ENCODE data around the gene RBMS1. TPM values are rescaled to one million over a fixed set of nuclear protein-coding genes. Genes with fewer than 3 reads are reported as not detected.
"Not testable (repeated sequence)": the region's sequence is repeated elsewhere in the genome, so short reads cannot be mapped to it uniquely, and the experiment has no call there.

Gene RBMS1
- total RNA-seq, 5 donors from 2014 or later (not counting 1 experiment from before 2014, with no cell fraction given), result 94.2 to 137 (median 105) TPM

GRCh38 chr2:160368988-160369930 is 124.3 kb downstream of the RBMS1 start:
- Mint-ChIP-seq H3K36me3 (peaks cover 27% of the 10 kb centered on the region), H3K9me3 (no peaks in the 10 kb centered on the region), H3K4me3 (peak overlapping the region in 1 of 3 donors; percentile 57), H3K27me3 (no peaks in the 10 kb centered on the region), H3K27ac (peak overlapping the region in 1 of 2 donors; percentile 64), H3K4me1 (peaks cover 84 to 93% (median 91%) of the 10 kb centered on the region in 3 donors)
- H3K4me1 ChIP-seq (ENCODE audit: control insufficient read depth in 1 of 2, extremely low read depth in 1 of 2, insufficient read depth in 2 of 2, low read length in 2 of 2), result peaks cover 35 to 48% of the 10 kb centered on the region in 2 experiments
- peak in 1 of 4 experiments; percentile 22 for ATAC-seq (replicated peaks in 1 of 4)
- 100% methylated on average over 3 of the region's 7 CpGs for WGBS (ENCODE audit: insufficient coverage)
- H3K36me3 ChIP-seq (ENCODE audit: control insufficient read depth in 2 of 2, extremely low read depth in 1 of 2, insufficient read depth in 1 of 2, low read length in 1 of 2), result peaks cover 0 to 17% of the 10 kb centered on the region in 2 donors
- H3K27me3 ChIP-seq (replicated peaks in 1 of 2; ENCODE audit: control insufficient read depth in 2 of 2, extremely low read depth in 1 of 2, insufficient read depth in 2 of 2, low read length in 1 of 2), result no peaks in the 10 kb centered on the region
- H3K27ac ChIP-seq (ENCODE audit: low read length), result no peak overlapping the region
- POLR2A ChIA-PET, result interaction anchor here (0.6 to 2.0 kb wide), 2 partner anchors 35 to 63 kb away, joined by 3 to 8 read pairs; no protein-coding TSS in a partner anchor
- DNase-seq, result no peak
- H3K4me3 ChIP-seq (ENCODE audit: control insufficient read depth in 1 of 2, extremely low read depth in 1 of 2, low read length in 1 of 2), result no peak overlapping the region
- CTCF ChIA-PET, result no interaction called here
- H3K9me3 ChIP-seq, result no peaks in the 10 kb centered on the region

- peaks cover 84 to 93% (median 90%) of the 10 kb centered on the region in 3 donors for H3K4me1 Mint-ChIP-seq
- H3K36me3 Mint-ChIP-seq, result peaks cover 28% of the 10 kb centered on the region
- ChIA-PET POLR2A (no interaction called here), CTCF (interaction anchor here in 1 of 2 donors (1.7 kb wide), 1 partner anchor 14 kb away, joined by 3 read pairs; no protein-coding TSS in a partner anchor)
- H3K27ac ChIP-seq (ENCODE audit: low read length), result no peak overlapping the region
- H3K9me3 Mint-ChIP-seq, result no peaks in the 10 kb centered on the region
- H3K4me3 Mint-ChIP-seq, result peak overlapping the region in 2 of 3 donors; percentile 29 to 51
- H3K27ac Mint-ChIP-seq, result peak overlapping the region; percentile 37 to 56
- ATAC-seq (replicated peaks in 1 of 4), result peak in 1 of 4 experiments; percentile 60
- no peaks in the 10 kb centered on the region for H3K27me3 Mint-ChIP-seq
- H3K9me3 ChIP-seq, result no peaks in the 10 kb centered on the region
- no peak for DNase-seq
- no peaks in the 10 kb centered on the region for H3K27me3 ChIP-seq (replicated peaks in 1 of 2; ENCODE audit: control insufficient read depth in 2 of 2, extremely low read depth in 1 of 2, insufficient read depth in 2 of 2, low read length in 1 of 2)
- H3K4me3 ChIP-seq (ENCODE audit: control insufficient read depth in 1 of 2, extremely low read depth in 1 of 2, low read length in 1 of 2), result no peak overlapping the region
- WGBS (ENCODE audit: insufficient coverage), result 27% methylated on average over 5 of the region's 7 CpGs
- peaks cover 31 to 42% of the 10 kb centered on the region in 2 experiments for H3K4me1 ChIP-seq (ENCODE audit: control insufficient read depth in 1 of 2, extremely low read depth in 1 of 2, insufficient read depth in 2 of 2, low read length in 2 of 2)
- H3K36me3 ChIP-seq (ENCODE audit: control insufficient read depth in 2 of 2, extremely low read depth in 1 of 2, insufficient read depth in 1 of 2, low read length in 1 of 2), result peaks cover 0 to 29% of the 10 kb centered on the region in 2 donors
Observed at GRCh38 chr2:160367887-160368286, 125.7 kb downstream of the RBMS1 start.

DNA sequence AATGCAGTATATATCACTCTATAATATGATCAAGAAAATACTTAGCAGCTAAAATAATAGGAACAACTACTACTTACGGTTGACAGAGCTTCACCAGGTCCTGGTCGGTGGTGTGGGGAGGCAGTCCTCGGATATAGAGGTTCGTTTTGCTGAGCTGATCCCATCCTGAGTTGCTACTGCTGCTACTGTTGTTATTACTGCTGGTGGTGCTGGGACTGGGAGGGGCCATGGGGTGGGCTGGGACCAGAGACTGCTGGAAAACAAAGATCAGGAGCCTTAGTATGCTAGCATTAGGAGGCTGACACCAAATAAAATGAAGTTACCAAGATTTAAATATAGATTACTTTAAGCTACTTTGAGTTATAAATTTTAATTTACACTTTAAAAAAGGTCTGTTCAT is 126.5 kb downstream of the RBMS1 start:
- H3K9me3 ChIP-seq, H3K4me3 Mint-ChIP-seq: not testable (repeated sequence)
- peak in 1 of 4 experiments; percentile 26 for ATAC-seq (replicated peaks in 1 of 4)

DNA sequence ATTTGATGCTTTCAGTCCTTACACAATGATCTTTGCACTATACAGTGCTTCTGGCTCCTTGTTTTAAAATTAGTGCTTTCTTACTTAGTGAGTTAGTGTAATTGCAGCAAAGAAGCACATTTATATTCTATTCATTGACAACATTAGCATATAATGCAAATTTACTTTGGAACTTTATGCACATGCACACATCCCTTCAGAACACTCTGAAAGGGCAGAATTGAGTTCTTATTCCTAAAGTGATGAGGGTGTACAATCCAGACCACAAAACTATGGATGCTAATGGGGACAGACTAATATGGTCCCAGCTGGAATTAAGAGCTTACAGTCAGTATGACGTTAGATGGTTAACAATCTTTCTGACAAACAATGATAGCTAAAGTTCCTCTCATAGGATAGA is 127.1 kb downstream of the RBMS1 start:
- peaks cover 28% of the 10 kb centered on the region for H3K36me3 Mint-ChIP-seq
- H3K4me1 Mint-ChIP-seq, result peaks cover 79 to 87% (median 86%) of the 10 kb centered on the region in 3 donors
- WGBS (ENCODE audit: insufficient coverage), result no CpG with 5 or more reads among the region's 1 CpG
- no peaks in the 10 kb centered on the region for H3K27me3 ChIP-seq (replicated peaks in 1 of 2; ENCODE audit: control insufficient read depth in 2 of 2, extremely low read depth in 1 of 2, insufficient read depth in 2 of 2, low read length in 1 of 2)
- H3K27ac Mint-ChIP-seq, result no peak overlapping the region
- H3K27ac ChIP-seq (ENCODE audit: low read length), result no peak overlapping the region
- no peak overlapping the region for H3K4me3 ChIP-seq (ENCODE audit: control insufficient read depth in 1 of 2, extremely low read depth in 1 of 2, low read length in 1 of 2)
- no peaks in the 10 kb centered on the region for H3K9me3 ChIP-seq
- no peak for ATAC-seq (replicated peaks in 1 of 4)
- no peak overlapping the region for H3K4me3 Mint-ChIP-seq
- no peaks in the 10 kb centered on the region for H3K27me3 Mint-ChIP-seq
- no peak for DNase-seq
- ChIA-PET POLR2A (interaction anchor here (0.6 to 0.9 kb wide), 3 partner anchors 17 to 181 kb away, joined by 4 to 12 read pairs (median 7); no protein-coding TSS in a partner anchor), CTCF (interaction anchor here (0.6 to 1.7 kb wide), 3 partner anchors 13 to 626 kb away, joined by 3 to 4 read pairs (median 3); no protein-coding TSS in a partner anchor)
- peaks cover 0 to 32% of the 10 kb centered on the region in 2 donors for H3K36me3 ChIP-seq (ENCODE audit: control insufficient read depth in 2 of 2, extremely low read depth in 1 of 2, insufficient read depth in 1 of 2, low read length in 1 of 2)
- H3K9me3 Mint-ChIP-seq, result no peaks in the 10 kb centered on the region
- H3K4me1 ChIP-seq (ENCODE audit: control insufficient read depth in 1 of 2, extremely low read depth in 1 of 2, insufficient read depth in 2 of 2, low read length in 2 of 2), result peaks cover 20 to 36% of the 10 kb centered on the region in 2 experiments

More for the DNA sequence above, 126.5 kb downstream of the RBMS1 start:
- H3K36me3 ChIP-seq (ENCODE audit: control insufficient read depth in 2 of 2, extremely low read depth in 1 of 2, insufficient read depth in 1 of 2, low read length in 1 of 2), result peaks cover 0 to 32% of the 10 kb centered on the region in 2 donors
- Mint-ChIP-seq H3K4me1 (peaks cover 83 to 90% (median 89%) of the 10 kb centered on the region in 3 donors), H3K36me3 (peaks cover 28% of the 10 kb centered on the region)
- not testable (repeated sequence) for H3K9me3 Mint-ChIP-seq; H3K27ac Mint-ChIP-seq; H3K4me3 ChIP-seq (ENCODE audit: control insufficient read depth in 1 of 2, extremely low read depth in 1 of 2, low read length in 1 of 2); DNase-seq; H3K27me3 ChIP-seq (replicated peaks in 1 of 2; ENCODE audit: control insufficient read depth in 2 of 2, extremely low read depth in 1 of 2, insufficient read depth in 2 of 2, low read length in 1 of 2); H3K27ac ChIP-seq (ENCODE audit: low read length); H3K27me3 Mint-ChIP-seq
- 90% methylated on average over 2 of the region's 4 CpGs for WGBS (ENCODE audit: insufficient coverage)
- peaks cover 25 to 37% of the 10 kb centered on the region in 2 experiments for H3K4me1 ChIP-seq (ENCODE audit: control insufficient read depth in 1 of 2, extremely low read depth in 1 of 2, insufficient read depth in 2 of 2, low read length in 2 of 2)
- CTCF ChIA-PET, result interaction anchor here (0.6 to 1.7 kb wide), 2 partner anchors 13 to 625 kb away, joined by 3 read pairs; no protein-coding TSS in a partner anchor
- POLR2A ChIA-PET, result interaction anchor here (0.6 to 0.9 kb wide), 2 partner anchors 17 to 27 kb away, joined by 4 to 12 read pairs; no protein-coding TSS in a partner anchor

DNA sequence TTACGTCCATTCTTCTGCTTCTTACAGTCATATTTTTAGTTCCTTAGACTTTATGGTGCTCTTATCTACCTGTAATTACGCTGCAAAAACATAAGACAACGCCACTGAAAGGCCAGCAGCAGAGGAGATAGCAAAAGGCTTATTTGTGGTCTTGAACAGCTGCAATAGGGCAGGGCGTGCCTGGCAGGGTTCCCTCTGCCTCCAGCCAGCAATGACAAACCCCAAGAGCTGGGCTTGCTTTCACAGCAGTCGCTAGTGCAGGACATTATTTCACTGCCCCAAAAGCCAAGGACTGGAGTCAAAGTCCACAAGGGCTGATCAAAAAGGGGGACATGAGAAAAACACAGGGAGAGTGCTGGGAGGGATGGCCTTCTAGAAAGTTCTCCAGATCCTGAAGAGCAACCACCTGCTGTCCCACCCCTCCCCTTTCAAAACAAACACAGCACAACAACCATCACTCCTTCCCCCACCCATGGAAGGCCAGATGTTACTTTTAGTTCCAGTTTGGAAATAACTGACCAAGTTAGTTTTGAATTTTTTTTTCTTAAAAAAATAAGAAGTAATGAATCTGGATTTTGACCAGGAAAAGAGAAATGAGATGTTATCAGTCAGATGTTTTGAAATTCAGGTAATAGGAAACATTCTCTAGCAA is 127.8 kb downstream of the RBMS1 start:
- no peaks in the 10 kb centered on the region for H3K9me3 ChIP-seq
- H3K4me3 ChIP-seq (ENCODE audit: control insufficient read depth in 1 of 2, extremely low read depth in 1 of 2, low read length in 1 of 2), result no peak overlapping the region
- H3K27me3 Mint-ChIP-seq, result no peaks in the 10 kb centered on the region
- H3K4me3 Mint-ChIP-seq, result no peak overlapping the region
- no peaks in the 10 kb centered on the region for H3K9me3 Mint-ChIP-seq
- H3K4me1 Mint-ChIP-seq, result peaks cover 81 to 87% (median 85%) of the 10 kb centered on the region in 3 donors
- ATAC-seq (replicated peaks in 1 of 4) (no peak), DNase-seq (no peak)
- H3K27ac ChIP-seq (ENCODE audit: low read length), result no peak overlapping the region
- ChIA-PET CTCF (interaction anchor here (0.6 to 1.7 kb wide), 2 partner anchors 12 to 48 kb away, joined by 3 to 4 read pairs; no protein-coding TSS in a partner anchor), POLR2A (interaction anchor here (0.6 kb wide), 3 partner anchors 19 to 181 kb away, joined by 3 to 7 read pairs (median 4); no protein-coding TSS in a partner anchor)
- H3K27ac Mint-ChIP-seq, result peak overlapping the region; percentile 3 to 45
- peaks cover 0 to 32% of the 10 kb centered on the region in 2 donors for H3K36me3 ChIP-seq (ENCODE audit: control insufficient read depth in 2 of 2, extremely low read depth in 1 of 2, insufficient read depth in 1 of 2, low read length in 1 of 2)
- peaks cover 17 to 35% of the 10 kb centered on the region in 2 experiments for H3K4me1 ChIP-seq (ENCODE audit: control insufficient read depth in 1 of 2, extremely low read depth in 1 of 2, insufficient read depth in 2 of 2, low read length in 2 of 2)
- 85% methylated on average over 2 of the region's 5 CpGs for WGBS (ENCODE audit: insufficient coverage)
- H3K27me3 ChIP-seq (replicated peaks in 1 of 2; ENCODE audit: control insufficient read depth in 2 of 2, extremely low read depth in 1 of 2, insufficient read depth in 2 of 2, low read length in 1 of 2), result no peaks in the 10 kb centered on the region
- peaks cover 33% of the 10 kb centered on the region for H3K36me3 Mint-ChIP-seq

Data from T-cell (primary cell).